BJ (cell line): ENCODE results near the gene APLP2. TPM values are rescaled to one million over a fixed set of nuclear protein-coding genes. Genes with fewer than 3 reads are reported as not detected.

Source experiments
- CTCF ChIA-PET: fragments of 350-600 bp; formaldehyde crosslinking; extraction: SDS; loops from one replicate; lab custom pipeline; 2021; ENCODE audit warnings: antibody characterized with exemption, inconsistent platforms; lab: Yijun Ruan, JAX
- POLR2A ChIA-PET: fragments of 300-600 bp; sonication (Branson Sonifier 250); formaldehyde crosslinking; extraction: SDS; loops from one replicate; lab custom pipeline; 2021; ENCODE audit warnings: antibody characterized with exemption; lab: Charles Lee
- DNase-seq: peaks from one replicate; pipeline ENCODE4 v3.0.0-alpha.2; 2011; ENCODE audit warnings: low read depth
- H3K27me3 ChIP-seq: 2 replicates; pipeline ENCODE4 v1.6.0; 2011; ENCODE audit warnings: low read length; ENCODE audit not compliant: control insufficient read depth, insufficient read depth
- H3K36me3 ChIP-seq: 2 replicates; pipeline ENCODE4 v1.5.1; 2011; ENCODE audit warnings: low read length; ENCODE audit not compliant: control insufficient read depth, insufficient read depth
- H3K4me3 ChIP-seq: 2 replicates; pipeline ENCODE4 v1.5.1; 2011; ENCODE audit warnings: low read depth, mild to moderate bottlenecking, control low read depth, low read length
- polyA plus RNA-seq: library from polyadenylated mRNA; depleted of rRNA; stranded (reverse); fragments of >200 nt; gene quantifications from 2 replicates; pipeline ENCODE4 v1.2.3, GENCODE V29; 2011
- TF ChIP-seq, protein P1 (sequence below): IDR thresholded peaks from 2 replicates; pipeline ENCODE4 v1.5.1; 2011; ENCODE audit warnings: low read depth, mild to moderate bottlenecking, control low read depth, inconsistent platforms, low read length, moderate library complexity; ENCODE audit not compliant: insufficient read depth

Gene APLP2
- polyA plus RNA-seq, 1 experiment, result 465 TPM

DNA sequence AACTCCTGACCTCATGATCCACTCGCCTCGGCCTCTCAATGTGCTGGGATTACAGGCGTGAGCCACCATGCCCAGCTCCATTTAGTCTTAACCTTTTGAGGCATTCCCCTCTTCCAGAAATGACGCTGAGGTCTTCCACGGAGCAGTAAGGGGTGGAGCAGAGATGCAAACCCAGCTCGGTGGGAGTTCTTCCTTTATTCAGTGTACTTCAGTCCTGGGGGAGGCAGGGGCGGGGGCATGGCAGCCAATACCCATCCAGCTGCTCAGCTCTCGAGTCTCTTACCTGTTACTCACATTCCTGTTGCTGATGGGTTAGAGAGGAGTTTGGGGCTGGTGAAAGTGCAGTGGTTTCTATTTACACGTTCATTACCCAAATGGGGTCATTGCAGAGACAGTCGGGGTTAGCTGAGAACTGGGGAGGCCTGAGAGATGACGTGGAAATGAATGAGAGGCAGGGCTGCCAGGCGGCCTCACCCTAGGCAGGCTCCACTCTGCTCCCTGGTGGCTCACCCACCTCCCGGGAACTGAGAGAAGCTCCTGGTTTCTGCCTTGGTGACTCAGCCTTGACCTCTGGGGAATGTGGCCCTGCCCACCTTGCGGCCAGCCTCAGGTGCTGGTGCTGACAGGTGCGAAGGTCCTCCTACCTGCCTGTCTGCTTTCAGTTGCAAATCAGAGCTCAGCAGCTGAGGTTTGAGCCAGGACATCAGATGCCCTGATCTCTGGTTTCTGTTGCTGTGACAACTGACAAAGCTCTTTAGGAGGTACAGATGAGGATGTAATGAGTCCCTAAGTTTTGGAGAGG is 76.5 kb downstream of the APLP2 start:
- CTCF ChIA-PET, result interaction anchor here (0.9 to 5.7 kb wide), 5 partner anchors 8 to 230 kb away, joined by 3 to 30 read pairs (median 4); no protein-coding TSS in a partner anchor
- DNase-seq, result no peak
- TF ChIP-seq, protein P1, sequence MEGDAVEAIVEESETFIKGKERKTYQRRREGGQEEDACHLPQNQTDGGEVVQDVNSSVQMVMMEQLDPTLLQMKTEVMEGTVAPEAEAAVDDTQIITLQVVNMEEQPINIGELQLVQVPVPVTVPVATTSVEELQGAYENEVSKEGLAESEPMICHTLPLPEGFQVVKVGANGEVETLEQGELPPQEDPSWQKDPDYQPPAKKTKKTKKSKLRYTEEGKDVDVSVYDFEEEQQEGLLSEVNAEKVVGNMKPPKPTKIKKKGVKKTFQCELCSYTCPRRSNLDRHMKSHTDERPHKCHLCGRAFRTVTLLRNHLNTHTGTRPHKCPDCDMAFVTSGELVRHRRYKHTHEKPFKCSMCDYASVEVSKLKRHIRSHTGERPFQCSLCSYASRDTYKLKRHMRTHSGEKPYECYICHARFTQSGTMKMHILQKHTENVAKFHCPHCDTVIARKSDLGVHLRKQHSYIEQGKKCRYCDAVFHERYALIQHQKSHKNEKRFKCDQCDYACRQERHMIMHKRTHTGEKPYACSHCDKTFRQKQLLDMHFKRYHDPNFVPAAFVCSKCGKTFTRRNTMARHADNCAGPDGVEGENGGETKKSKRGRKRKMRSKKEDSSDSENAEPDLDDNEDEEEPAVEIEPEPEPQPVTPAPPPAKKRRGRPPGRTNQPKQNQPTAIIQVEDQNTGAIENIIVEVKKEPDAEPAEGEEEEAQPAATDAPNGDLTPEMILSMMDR, result peak; percentile 22; the same call in 1 of the 2 replicates
- POLR2A ChIA-PET, result no interaction called here
- Histone ChIP-seq H3K36me3 (peaks cover 23% of the 10 kb centered on the region), H3K27me3 (no peaks in the 10 kb centered on the region), H3K4me3 (no peak overlapping the region)

DNA sequence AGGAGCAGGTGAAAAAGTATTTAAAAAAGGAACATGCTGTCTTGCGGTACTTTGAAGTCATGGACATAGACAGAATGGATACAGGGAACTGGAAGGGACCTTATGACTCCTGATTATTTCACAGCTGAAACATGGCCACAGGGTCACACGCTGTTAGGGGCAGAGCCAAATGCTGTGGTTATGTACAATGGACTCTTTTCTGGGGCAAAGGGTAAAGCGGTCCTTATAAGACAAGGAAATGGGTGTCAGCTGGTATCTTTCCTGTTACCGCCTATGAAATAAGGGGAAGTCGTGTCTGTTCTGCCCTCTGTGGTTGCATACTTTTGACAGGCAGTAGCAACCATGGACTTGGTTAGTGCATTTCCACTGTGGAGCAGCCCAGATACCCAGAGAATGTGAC is 77.1 kb downstream of the APLP2 start:
- TF ChIP-seq, protein P1, result no peak
- ChIA-PET CTCF (interaction anchor here (0.9 to 5.7 kb wide), 4 partner anchors 9 to 231 kb away, joined by 3 to 30 read pairs (median 4); no protein-coding TSS in a partner anchor), POLR2A (no interaction called here)
- Histone ChIP-seq H3K4me3 (no peak overlapping the region), H3K36me3 (peaks cover 23% of the 10 kb centered on the region), H3K27me3 (no peaks in the 10 kb centered on the region)
- DNase-seq, result no peak

GRCh38 chr11:130148796-130149326 is 79.2 kb downstream of the APLP2 start:
- H3K27me3 ChIP-seq, result no peaks in the 10 kb centered on the region
- CTCF ChIA-PET, result interaction anchor here (1.8 kb wide), 1 partner anchor 13 kb away, joined by 5 read pairs; no protein-coding TSS in a partner anchor
- no peak for DNase-seq
- TF ChIP-seq, protein P1, result no peak
- POLR2A ChIA-PET, result no interaction called here
- H3K36me3 ChIP-seq, result peaks cover 12% of the 10 kb centered on the region
- H3K4me3 ChIP-seq, result no peak overlapping the region

DNA sequence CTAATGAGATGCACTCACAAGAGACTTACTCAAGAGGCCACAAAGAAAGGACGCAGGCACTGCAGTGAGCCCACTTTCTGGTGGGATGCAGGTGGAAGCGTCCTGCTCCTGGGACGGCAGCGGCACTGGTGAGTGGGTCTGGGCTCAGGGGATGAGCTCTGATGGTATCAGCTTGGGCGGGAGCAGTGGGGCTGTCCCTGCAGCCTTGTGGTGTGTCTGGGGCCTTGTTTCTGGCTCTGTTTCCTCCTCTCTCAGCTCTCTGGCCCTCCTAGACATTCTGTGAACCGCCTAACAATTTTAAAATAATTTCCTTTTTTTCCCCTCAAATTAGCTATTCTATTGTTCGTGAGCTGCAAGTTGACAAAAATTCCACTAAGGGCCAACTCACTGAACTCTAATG is 81.1 kb downstream of the APLP2 start:
- POLR2A ChIA-PET, result no interaction called here
- DNase-seq, result no peak
- TF ChIP-seq, protein P1, result no peak
- Histone ChIP-seq H3K36me3 (peaks cover 5% of the 10 kb centered on the region; the same call in 1 of the 2 replicates), H3K4me3 (no peak overlapping the region), H3K27me3 (no peaks in the 10 kb centered on the region)
- CTCF ChIA-PET, result interaction anchor here (1.4 to 2.3 kb wide), 3 partner anchors 12 to 18 kb away, joined by 3 to 7 read pairs (median 5); no protein-coding TSS in a partner anchor

GRCh38 chr11:130151196-130151595 is 81.5 kb downstream of the APLP2 start:
- no peak overlapping the region for H3K4me3 ChIP-seq
- ChIA-PET CTCF (interaction anchor here (1.4 to 2.3 kb wide), 2 partner anchors 12 to 18 kb away, joined by 3 to 7 read pairs; no protein-coding TSS in a partner anchor), POLR2A (no interaction called here)
- DNase-seq, result no peak
- no peaks in the 10 kb centered on the region for H3K27me3 ChIP-seq
- TF ChIP-seq, protein P1, result no peak
- H3K36me3 ChIP-seq, result peaks cover 4% of the 10 kb centered on the region; the same call in 1 of the 2 replicates
